ENCODE data around the gene IL10RA.

The IL10RA gene

DNA sequence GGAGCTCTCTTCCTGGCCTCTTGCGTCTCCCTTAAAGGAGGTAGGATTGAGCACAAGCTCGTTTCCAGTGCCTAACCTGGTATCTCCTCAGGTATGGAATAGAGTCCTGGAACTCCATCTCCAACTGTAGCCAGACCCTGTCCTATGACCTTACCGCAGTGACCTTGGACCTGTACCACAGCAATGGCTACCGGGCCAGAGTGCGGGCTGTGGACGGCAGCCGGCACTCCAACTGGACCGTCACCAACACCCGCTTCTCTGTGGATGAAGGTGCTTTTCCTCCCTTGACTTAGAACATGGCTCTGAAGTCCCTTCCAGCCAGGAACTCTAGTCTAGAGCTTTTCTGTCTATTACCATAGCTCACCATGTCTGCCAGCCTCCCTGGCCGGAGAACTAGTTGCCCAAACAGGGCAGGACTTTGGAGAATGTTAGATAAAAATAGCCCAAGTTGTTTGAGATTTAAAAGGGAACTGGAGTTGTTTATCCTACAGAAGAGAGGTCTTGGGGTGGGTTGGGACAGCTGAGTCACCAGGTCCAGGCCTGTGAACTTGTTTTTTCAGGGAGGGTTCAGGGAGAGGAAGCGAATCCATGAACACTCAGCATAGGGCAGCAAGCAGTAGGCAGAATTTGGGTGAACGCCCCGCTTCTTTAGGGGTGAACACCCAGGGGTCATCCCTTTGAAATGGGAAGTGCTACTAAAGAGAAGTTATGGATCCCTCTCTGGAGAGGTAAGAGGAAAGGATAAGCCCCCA, 3.3 kb downstream of the IL10RA start:
- no peak for DNase-seq (ENCODE audit: low read depth in 2 of 3, low spot score in 1 of 3)

GRCh38 chr11:117992136-117992535, 5.9 kb downstream of the IL10RA start:
- no peak for DNase-seq (ENCODE audit: low read depth in 2 of 3, low spot score in 1 of 3)

- no peak for DNase-seq (ENCODE audit: low read depth in 2 of 3, low spot score in 1 of 3)
Measured at GRCh38 chr11:117992620-117993019, 6.4 kb downstream of the IL10RA start.

GRCh38 chr11:117993988-117994745, 8.0 kb downstream of the IL10RA start:
- DNase-seq (ENCODE audit: low read depth in 2 of 3, low spot score in 1 of 3): no peak

DNA sequence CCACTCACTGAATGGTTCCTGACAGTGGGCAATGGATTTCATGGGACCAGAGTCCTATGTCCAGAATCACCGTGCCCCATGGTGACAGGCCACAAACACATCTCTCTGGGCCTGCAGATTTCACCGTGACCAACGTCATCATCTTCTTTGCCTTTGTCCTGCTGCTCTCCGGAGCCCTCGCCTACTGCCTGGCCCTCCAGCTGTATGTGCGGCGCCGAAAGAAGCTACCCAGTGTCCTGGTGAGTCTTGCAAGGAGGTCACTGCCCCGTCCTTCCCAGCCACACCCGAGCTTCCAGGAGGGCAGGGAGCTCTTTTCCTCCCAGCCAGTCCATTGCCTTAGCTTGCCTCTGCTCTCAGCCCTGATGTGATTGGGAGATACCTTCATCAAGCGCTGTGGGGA, 9.3 kb downstream of the IL10RA start:
- DNase-seq (ENCODE audit: low read depth in 2 of 3, low spot score in 1 of 3): no peak

GRCh38 chr11:117996058-117996457, 9.9 kb downstream of the IL10RA start:
- no peak for DNase-seq (ENCODE audit: low read depth in 2 of 3, low spot score in 1 of 3)

DNA sequence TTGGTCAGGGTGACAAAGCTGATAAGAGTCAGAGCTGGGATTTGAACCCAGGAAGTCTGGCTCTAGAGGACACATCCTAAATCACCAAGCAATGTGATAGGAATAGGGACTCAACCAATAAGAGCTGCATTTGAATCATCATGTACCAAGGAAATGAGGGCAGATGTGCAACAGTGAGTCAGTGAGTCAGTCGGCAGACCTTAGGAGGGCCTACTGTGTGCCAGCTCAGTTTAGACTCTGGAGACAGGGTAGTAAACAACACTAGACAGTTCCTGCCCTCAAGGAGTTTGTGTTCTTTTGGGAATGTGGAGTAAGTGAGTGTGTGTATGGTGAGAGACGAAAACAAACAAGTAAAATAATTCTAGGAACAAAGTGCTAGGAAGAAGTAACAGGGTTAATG, 11.2 kb downstream of the IL10RA start:
- DNase-seq (ENCODE audit: low read depth in 2 of 3, low spot score in 1 of 3): no peak

- no peak for DNase-seq (ENCODE audit: low read depth in 2 of 3, low spot score in 1 of 3)
Measured at GRCh38 chr11:117997823-117998579, 11.8 kb downstream of the IL10RA start.

- no peak for DNase-seq (ENCODE audit: low read depth in 2 of 3, low spot score in 1 of 3)
Measured at GRCh38 chr11:117998664-117999353, 12.6 kb downstream of the IL10RA start.

GRCh38 chr11:117999354-117999993, 13.3 kb downstream of the IL10RA start:
- no peak for DNase-seq (ENCODE audit: low read depth in 2 of 3, low spot score in 1 of 3)

DNA sequence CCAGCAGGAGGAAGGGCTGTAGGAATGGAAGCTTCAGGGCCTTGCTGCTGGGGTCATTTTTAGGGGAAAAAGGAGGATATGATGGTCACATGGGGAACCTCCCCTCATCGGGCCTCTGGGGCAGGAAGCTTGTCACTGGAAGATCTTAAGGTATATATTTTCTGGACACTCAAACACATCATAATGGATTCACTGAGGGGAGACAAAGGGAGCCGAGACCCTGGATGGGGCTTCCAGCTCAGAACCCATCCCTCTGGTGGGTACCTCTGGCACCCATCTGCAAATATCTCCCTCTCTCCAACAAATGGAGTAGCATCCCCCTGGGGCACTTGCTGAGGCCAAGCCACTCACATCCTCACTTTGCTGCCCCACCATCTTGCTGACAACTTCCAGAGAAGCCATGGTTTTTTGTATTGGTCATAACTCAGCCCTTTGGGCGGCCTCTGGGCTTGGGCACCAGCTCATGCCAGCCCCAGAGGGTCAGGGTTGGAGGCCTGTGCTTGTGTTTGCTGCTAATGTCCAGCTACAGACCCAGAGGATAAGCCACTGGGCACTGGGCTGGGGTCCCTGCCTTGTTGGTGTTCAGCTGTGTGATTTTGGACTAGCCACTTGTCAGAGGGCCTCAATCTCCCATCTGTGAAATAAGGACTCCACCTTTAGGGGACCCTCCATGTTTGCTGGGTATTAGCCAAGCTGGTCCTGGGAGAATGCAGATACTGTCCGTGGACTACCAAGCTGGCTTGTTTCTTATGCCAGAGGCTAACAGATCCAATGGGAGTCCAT, 14.1 kb downstream of the IL10RA start:
- no peak for DNase-seq (ENCODE audit: low read depth in 2 of 3, low spot score in 1 of 3)

DNA sequence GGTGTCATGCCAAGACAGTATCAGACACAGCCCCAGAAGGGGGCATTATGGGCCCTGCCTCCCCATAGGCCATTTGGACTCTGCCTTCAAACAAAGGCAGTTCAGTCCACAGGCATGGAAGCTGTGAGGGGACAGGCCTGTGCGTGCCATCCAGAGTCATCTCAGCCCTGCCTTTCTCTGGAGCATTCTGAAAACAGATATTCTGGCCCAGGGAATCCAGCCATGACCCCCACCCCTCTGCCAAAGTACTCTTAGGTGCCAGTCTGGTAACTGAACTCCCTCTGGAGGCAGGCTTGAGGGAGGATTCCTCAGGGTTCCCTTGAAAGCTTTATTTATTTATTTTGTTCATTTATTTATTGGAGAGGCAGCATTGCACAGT, 14.6 kb downstream of the IL10RA start:
- no peak for DNase-seq (ENCODE audit: low read depth in 2 of 3, low spot score in 1 of 3)

DNA sequence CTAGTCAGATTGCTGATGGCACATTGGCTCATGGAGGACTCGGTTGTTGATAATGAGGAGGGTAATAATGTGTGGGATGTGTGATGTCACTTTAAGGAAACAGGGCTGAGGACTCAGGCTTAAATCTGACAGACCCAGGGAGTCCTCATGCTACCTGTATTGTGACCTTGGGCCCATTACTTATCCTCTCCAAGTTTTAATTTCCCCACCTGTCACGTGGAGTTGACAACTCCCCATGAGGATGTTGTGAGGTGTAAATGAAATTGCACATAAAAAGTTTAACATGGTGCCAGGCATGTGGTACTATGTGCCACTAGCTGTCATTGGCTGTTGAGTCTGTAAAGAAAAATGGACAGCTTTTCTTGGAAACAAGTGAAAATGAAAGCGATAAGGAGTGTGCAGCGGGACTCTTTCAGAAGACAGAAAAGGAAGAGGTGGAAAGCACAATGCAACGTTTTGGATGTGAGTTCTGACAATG, 15.3 kb downstream of the IL10RA start:
- peak in 1 of 3 donors; percentile 34 for DNase-seq (ENCODE audit: low read depth in 2 of 3, low spot score in 1 of 3)

DNA sequence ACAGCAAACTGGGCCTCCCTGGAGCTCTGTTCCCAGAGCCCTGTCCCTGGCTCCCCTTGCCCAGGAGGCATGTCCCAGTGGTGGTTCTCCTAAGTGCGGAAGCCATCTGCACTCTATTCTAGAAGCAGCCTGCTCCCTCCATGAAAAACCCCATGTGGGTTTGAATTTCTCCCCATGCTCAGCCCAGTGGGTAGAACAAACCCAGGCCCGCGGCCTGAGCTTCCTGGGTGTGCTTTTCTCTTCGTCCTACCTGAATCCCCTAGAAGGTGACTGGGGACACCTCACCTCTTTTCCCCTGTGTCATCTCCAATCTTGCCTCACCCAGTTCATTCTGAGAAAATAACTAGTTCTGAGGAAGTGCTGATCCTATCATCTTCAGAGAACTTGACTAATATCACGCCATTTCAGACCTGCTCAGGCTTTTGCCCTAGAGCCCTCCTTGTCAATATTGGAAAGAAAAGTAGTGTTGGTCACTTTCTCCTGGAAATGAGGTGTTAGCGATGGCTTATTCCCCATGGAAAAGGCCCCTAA, 15.9 kb downstream of the IL10RA start:
- DNase-seq (ENCODE audit: low read depth in 2 of 3, low spot score in 1 of 3): peak; percentile 50 to 68 (median 66)

- peak; percentile 65 to 84 (median 71) for DNase-seq (ENCODE audit: low read depth in 2 of 3, low spot score in 1 of 3)
Measured at GRCh38 chr11:118002541-118003423, 16.6 kb downstream of the IL10RA start.

GRCh38 chr11:118003456-118003855, 17.3 kb downstream of the IL10RA start:
- no peak for DNase-seq (ENCODE audit: low read depth in 2 of 3, low spot score in 1 of 3)

- no peak for DNase-seq (ENCODE audit: low read depth in 2 of 3, low spot score in 1 of 3)
Measured at GRCh38 chr11:118004543-118005223, 18.5 kb downstream of the IL10RA start.

Measured in stimulated activated CD4-positive, alpha-beta T cell treated with anti-CD3 and anti-CD28 coated beads, Interleukin-12 subunit alpha, Interleukin-12 subunit beta, amount 100 ng/mL, for 48 hours (primary cell).